Esophagus squamous epithelium (tissue), 5 donors: Measurements from ENCODE around the gene CDCA7L. TPM values are rescaled to one million over a fixed set of nuclear protein-coding genes. Genes with fewer than 3 reads are reported as not detected.
"Not testable (repeated sequence)": the region's sequence is repeated elsewhere in the genome, so short reads cannot be mapped to it uniquely, and the experiment has no call there.

Experiments used
- DNase-seq: peaks from one replicate; lab custom pipeline; 2025; lab: John Stamatoyannopoulos, UW
- H3K27ac ChIP-seq, 4 donors: fragments of 200-600 bp; sonication (generic); one replicate each; pipeline ENCODE4 v1.5.1; 2016 to 2019; ENCODE audit warnings: mild to moderate bottlenecking in 1 of 4
- H3K27me3 ChIP-seq, 4 donors: fragments of 200-600 bp; sonication (generic); 1 replicate in 3 of 4; 2 replicates in 1 of 4; pipeline versions ENCODE4 v1.5.1 to v1.6.0; 2017 to 2021; ENCODE audit warnings: antibody characterized with exemption in 1 of 4
- H3K36me3 ChIP-seq, 3 donors: fragments of 200-600 bp; sonication (generic); one replicate each; pipeline ENCODE4 v1.5.1; 2016 to 2019
- H3K4me1 ChIP-seq, 3 donors: fragments of 200-600 bp; sonication (generic); one replicate each; pipeline ENCODE4 v1.5.1; 2017 to 2019
- H3K4me3 ChIP-seq, 4 donors: fragments of 200-600 bp; sonication (generic); 1 replicate in 3 of 4; 2 replicates in 1 of 4; pipeline ENCODE4 v1.5.1; 2016 to 2019; ENCODE audit warnings: mild to moderate bottlenecking in 2 of 4, moderate library complexity in 1 of 4
- H3K9me3 ChIP-seq, 3 donors: fragments of 200-600 bp; sonication (generic); one replicate each; pipeline ENCODE4 v1.5.1; 2016 to 2019
- POLR2A ChIP-seq, 4 donors: fragments of 450-650 bp; IDR thresholded peaks; one replicate each; pipeline ENCODE4 v1.6.1; 2017; ENCODE audit warnings: antibody characterized with exemption in 4 of 4, mild to moderate bottlenecking in 4 of 4, moderate library complexity in 3 of 4
- WGBS, 2 donors: methylation state at CpG; one replicate each; pipeline ENCODE4 v1.1.5; 2018; 5-methylcytosine and 5-hydroxymethylcytosine counted together
- intact Hi-C: fragments of 100-400 bp; cut with DNase I; formaldehyde crosslinking; loops from one replicate; pipeline ENCODE4 v1.15.0; 2022
- total RNA-seq, 4 donors: library from RNA; depleted of rRNA; stranded (reverse); fragments of >200 nt; gene quantifications; one replicate each; pipeline ENCODE4 v1.1.0, GENCODE V29; 2016
- TF ChIP-seq, protein P1 (sequence below), 6 experiments: fragments of 450-650 bp in 4 of 6; fragments of 200-600 bp in 2 of 6; sonication (generic) in 2 of 6; IDR thresholded peaks; one replicate each; pipeline ENCODE4 v1.5.1; 2016 to 2019; ENCODE audit warnings: antibody characterized with exemption in 6 of 6, mild to moderate bottlenecking in 4 of 6, moderate library complexity in 4 of 6
- donor health status: DM: yes; HTN: yes; CAD: no.

CDCA7L gene
- total RNA-seq, 4 donors from 2014 or later, result 5.0 to 21.6 (median 12.8) TPM

DNA sequence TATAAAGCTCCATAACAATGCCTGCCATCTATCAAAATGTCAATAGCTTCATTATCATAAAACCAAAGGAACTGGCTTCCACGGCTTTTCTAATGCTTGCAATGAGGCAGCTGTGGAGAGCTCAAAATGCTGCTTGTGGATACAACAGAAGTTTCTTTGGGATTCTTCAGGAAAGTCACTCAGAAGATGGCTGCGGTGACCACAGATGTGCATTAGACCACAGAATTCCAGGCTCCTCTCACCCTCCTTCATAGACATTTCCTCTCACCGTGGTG lies 77.2 kb downstream of the CDCA7L start:
- no peaks in the 10 kb centered on the region for H3K9me3 ChIP-seq
- H3K36me3 ChIP-seq, result no peaks in the 10 kb centered on the region
- H3K27me3 ChIP-seq, result no peaks in the 10 kb centered on the region
- no peak for DNase-seq
- 46 to 59% methylated on average over 2 to 3 of the region's 3 CpGs for WGBS, 2 donors
- intact Hi-C loops, result no loop called here
- no peaks in the 10 kb centered on the region for H3K4me1 ChIP-seq
- TF ChIP-seq, protein P1, sequence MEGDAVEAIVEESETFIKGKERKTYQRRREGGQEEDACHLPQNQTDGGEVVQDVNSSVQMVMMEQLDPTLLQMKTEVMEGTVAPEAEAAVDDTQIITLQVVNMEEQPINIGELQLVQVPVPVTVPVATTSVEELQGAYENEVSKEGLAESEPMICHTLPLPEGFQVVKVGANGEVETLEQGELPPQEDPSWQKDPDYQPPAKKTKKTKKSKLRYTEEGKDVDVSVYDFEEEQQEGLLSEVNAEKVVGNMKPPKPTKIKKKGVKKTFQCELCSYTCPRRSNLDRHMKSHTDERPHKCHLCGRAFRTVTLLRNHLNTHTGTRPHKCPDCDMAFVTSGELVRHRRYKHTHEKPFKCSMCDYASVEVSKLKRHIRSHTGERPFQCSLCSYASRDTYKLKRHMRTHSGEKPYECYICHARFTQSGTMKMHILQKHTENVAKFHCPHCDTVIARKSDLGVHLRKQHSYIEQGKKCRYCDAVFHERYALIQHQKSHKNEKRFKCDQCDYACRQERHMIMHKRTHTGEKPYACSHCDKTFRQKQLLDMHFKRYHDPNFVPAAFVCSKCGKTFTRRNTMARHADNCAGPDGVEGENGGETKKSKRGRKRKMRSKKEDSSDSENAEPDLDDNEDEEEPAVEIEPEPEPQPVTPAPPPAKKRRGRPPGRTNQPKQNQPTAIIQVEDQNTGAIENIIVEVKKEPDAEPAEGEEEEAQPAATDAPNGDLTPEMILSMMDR (IDR thresholded peaks at IDR 0.05), result no peak
- no peak for TF ChIP-seq POLR2A (IDR thresholded peaks at IDR 0.05)
- H3K4me3 ChIP-seq, result no peak overlapping the region
- H3K27ac ChIP-seq, result no peak overlapping the region

DNA sequence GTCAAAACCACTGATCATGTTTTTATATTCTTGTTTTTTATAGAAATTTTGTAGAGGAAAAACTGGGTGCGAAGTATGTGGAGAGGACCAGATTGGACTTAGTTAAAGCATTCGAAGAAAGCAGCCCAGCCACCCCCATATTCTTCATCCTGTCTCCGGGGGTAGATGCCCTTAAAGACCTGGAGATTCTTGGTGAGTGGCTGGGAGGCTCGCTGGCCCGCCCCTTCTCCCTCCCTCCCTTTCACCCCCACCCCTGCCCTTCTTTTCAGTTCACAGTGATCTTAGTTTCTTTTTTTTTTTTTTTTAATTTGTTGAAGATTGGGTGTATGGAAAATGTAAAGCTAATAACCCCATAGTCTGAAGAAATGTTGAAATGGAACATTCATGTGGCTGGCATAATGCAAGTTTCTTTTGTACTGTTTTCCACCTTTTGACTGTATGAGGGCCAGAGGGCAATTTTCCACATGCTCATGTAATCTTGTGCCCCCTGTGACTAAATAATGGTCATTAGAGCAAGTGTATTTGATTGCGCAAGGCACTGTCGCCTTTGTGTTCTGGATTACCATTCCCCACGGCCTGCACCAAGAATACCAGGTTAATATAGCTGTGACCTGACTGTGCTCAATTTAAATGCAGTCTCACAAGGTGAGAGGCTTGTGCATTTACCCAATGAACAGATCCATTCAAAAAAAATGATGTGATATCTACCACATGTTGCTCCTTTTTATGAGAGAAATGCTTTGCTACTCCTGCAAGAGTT lies 77.7 kb downstream of the CDCA7L start:
- no peaks in the 10 kb centered on the region for H3K27me3 ChIP-seq
- H3K9me3 ChIP-seq, result no peaks in the 10 kb centered on the region
- intact Hi-C loops, result no loop called here
- no peak overlapping the region for H3K4me3 ChIP-seq
- TF ChIP-seq, protein P1 (IDR thresholded peaks at IDR 0.05), result no peak
- no peak for TF ChIP-seq POLR2A (IDR thresholded peaks at IDR 0.05)
- no peak for DNase-seq
- no peak overlapping the region for H3K27ac ChIP-seq
- H3K36me3 ChIP-seq, result no peaks in the 10 kb centered on the region
- no peaks in the 10 kb centered on the region for H3K4me1 ChIP-seq
- WGBS, 2 donors, result 81 to 82% methylated on average over 5 to 8 of the region's 8 CpGs

DNA sequence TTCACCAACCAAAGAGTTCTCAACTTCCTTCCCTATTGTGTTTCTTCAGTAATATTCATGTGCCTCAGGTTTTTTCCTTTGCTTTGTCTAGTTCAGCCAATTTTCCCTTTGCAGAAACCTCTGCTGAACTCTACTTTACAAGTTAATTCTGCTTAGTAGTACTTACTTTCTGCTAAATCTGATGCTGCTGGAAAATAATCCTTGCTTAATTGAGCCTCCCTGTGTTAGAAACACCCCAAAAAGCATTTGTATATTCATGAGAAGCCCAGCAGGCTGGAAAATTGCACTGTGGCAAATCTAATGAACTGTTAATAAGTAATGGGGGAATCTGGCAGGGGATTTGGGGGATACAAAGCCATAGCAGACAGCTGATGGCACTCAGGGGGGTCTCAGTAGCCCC lies 78.5 kb downstream of the CDCA7L start:
- Histone ChIP-seq H3K36me3 (no peaks in the 10 kb centered on the region), H3K27me3 (no peaks in the 10 kb centered on the region), H3K27ac (no peak overlapping the region), H3K9me3 (no peaks in the 10 kb centered on the region), H3K4me1 (no peaks in the 10 kb centered on the region), H3K4me3 (no peak overlapping the region)
- no peak for DNase-seq
- TF ChIP-seq, protein P1 (IDR thresholded peaks at IDR 0.05), result no peak
- no peak for TF ChIP-seq POLR2A (IDR thresholded peaks at IDR 0.05)
- intact Hi-C loops, result no loop called here

DNA sequence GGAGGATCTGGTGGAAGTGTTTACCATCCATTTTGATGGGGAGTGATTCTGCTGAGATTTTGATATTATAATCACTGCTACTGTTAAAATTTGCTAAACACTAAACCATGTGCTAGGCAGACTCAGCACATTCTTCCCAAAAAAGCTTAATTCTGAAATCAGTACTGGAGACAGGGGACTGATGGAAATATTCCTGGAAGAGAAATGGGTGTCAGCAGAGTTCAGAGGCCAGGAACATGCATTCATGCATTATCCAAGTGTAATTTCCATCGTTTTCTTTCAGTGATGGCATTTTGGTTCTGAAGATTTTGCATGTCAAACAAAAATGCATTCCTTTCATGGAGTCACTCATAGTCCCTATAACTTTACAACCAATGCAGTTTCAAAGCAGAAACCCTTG lies 79.0 kb downstream of the CDCA7L start:
- no peak overlapping the region for H3K27ac ChIP-seq
- no peaks in the 10 kb centered on the region for H3K9me3 ChIP-seq
- no peak overlapping the region for H3K4me3 ChIP-seq
- TF ChIP-seq, protein P1 (IDR thresholded peaks at IDR 0.05), result no peak
- no peak for TF ChIP-seq POLR2A (IDR thresholded peaks at IDR 0.05)
- no peak for DNase-seq
- no peaks in the 10 kb centered on the region for H3K36me3 ChIP-seq
- intact Hi-C loops, result no loop called here
- no peaks in the 10 kb centered on the region for H3K4me1 ChIP-seq
- no peaks in the 10 kb centered on the region for H3K27me3 ChIP-seq
- WGBS, 2 donors, result 43 to 54% methylated on average over 1 of the region's 1 CpG

DNA sequence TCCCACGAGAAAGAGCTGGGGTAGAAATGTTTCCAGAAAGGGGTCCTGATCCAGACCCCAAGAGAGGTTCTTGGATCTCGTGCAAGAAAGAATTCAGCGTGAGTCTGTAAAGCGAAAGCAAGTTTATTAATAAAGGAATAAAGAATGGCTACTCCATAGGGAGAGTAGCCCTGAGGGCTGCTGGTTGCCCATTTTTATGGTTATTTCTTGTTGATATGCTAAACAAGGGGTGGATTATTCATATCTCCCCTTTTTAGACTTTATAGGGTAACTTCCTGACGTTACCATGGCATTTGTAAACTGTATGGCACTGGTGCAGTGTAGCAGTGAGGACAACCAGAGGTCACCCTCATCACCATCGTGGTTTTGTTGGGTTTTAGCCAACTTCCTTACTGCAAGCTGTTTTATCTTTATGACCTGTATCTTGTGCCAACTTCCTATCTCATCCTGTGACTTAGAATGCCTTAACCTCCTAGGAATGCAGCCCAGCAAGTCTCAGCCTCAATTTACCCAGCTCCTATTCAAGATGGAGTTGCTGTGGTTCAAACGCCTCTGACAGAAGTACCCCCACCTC lies 80.0 kb downstream of the CDCA7L start:
- H3K4me1 ChIP-seq, DNase-seq, H3K27ac ChIP-seq, H3K36me3 ChIP-seq, H3K27me3 ChIP-seq, H3K9me3 ChIP-seq, H3K4me3 ChIP-seq, intact Hi-C loops: not testable (repeated sequence)
- WGBS, 2 donors, result 51 to 61% methylated on average over 7 of the region's 7 CpGs
